Fibroblast of upper back skin (primary cell): ENCODE results near the gene SLC17A7.
"Not testable (repeated sequence)": the region's sequence is repeated elsewhere in the genome, so short reads cannot be mapped to it uniquely, and the experiment has no call there.

ENCODE experiments used
- DNase-seq: peaks from one replicate; pipeline ENCODE4 v3.0.0-alpha.2; 2013

Gene SLC17A7

DNA sequence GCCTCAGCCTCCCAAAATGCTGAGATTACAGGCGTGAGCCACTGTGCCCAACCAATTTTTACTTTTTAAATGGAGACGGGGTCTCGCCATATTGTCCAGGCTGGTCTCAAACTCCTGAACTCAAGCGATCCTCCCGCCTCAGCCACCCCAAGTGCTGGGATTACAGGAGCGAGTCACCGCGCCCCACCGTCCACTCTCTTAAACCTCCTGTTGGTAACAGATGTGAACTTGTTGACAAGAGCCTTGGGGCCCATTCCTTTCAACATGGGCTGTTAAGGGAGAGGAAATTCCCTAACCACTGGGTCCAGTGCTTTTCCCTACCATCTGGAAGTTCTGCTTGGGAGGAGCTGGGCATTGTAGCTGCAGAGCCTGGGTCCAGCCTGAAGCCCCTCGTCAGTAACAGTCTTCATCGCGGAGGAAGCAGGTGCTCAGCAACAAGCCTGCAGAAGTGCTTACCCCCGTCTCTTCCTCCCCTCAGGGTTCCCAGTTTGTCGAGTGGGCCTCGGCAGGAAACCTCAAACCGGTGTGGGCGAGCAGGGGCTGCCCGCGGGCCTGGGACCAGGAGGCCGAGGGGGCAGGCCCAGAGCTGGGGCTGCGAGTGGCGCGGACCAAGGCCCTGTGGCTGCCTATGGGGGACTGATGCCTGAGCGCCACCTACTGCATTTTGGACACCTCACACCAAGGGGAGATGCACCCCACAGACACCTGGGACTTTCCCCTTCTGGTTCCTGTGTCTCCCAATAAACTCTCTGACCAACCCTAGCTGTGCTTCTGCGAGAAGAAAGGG is 28.7 kb upstream of the SLC17A7 start:
- no peak for DNase-seq

DNA sequence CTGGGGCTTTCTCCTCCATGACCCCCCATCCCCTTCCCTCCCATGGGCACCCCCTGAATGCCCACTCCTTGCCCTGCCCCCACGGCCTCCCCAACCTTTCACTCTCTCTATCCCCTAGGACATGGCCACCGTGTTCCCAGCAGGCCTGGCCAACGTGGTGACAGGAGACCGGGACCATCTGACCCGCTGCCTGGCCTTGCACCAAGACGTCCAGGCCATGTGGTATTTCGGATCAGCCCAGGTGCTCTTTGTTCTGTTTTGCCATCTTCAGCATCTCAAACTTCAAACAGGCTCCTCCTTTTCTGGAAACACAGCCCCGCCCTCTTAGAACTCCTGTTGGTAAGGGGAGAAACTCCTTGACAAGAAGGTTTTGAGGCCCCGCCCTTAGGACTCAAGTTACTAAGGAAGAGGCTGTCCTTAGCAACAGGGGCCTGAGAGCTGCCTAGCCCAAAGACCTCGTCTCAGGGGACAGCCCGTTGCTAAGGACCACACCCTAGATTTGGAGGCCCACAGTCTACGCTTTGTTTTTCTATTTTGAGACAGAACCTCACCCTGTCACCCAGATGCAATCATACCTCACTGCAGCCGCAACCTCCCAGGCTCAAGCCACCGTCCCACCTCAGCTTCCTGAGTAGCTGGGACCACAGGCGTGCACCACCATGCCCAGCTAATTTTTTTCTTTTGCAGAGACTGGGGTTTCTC is 27.6 kb upstream of the SLC17A7 start:
- DNase-seq: peak; percentile 54

DNA sequence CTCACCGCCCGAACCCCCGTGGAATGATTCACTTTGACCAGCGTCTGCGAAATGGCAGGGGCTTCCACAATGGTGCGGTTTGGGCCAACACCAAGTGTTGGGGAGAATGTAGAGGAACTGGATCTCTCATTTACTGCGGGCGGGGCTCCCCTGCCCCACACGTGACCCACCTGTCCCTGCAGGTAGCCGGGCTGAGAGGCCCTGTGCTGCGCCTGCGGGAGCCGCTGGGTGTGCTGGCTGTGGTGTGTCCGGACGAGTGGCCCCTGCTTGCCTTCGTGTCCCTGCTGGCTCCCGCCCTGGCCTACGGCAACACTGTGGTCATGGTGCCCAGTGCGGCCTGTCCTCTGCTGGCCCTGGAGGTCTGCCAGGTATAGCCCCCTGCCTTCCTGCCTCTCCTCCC is 26.9 kb upstream of the SLC17A7 start:
- DNase-seq: no peak

DNA sequence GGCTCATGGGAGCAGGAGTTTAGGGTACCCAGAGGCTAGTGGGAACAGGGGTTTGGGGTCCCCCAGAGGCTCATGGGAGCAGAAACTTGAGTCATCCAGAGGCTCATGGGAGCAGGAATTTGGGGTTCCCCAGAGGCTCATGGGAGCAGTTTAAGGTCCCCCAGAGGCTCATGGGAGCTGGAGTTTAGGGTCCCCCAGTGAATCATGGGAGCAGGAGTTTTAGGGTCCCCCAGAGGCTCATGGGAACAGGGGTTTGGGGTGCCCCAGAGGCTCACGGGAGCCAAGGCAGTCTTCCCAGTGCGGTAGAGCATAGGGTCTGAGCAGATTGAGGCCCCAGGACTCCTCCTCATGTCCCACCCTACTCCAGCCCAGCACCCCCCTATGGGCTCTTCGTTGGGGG is 24.0 kb upstream of the SLC17A7 start:
- no peak for DNase-seq

DNA sequence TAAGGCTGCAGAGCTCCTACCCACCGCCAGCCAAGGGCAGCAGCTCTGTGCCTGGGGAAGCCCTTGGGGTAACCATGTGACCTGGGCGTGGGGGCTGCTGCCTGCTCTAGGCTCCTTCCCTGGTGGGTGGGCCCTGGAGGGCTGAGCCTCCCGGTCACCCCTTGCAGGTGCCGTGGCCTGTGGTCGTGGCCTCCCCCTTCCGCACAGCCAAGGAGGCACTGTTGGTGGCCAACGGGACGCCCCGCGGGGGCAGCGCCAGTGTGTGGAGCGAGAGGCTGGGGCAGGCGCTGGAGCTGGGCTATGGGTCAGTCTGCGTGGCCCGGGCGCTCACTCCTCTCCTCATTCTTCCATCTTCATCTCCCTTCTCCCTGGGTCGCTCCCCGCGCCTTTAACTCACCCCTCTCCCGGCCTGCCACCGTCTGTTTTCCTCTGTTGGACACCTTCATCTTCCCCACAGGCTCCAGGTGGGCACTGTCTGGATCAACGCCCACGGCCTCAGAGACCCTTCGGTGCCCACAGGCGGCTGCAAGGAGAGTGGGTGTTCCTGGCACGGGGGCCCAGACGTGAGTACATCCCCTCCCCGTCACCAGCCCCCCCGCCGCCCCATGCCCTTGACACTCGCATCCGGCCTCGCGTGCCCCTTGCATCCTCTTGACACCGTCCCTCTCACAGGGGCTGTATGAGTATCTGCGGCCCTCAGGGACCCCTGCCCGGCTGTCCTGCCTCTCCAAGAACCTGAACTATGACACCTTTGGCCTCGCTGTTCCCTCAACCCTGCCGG is 22.8 kb upstream of the SLC17A7 start:
- DNase-seq: no peak

DNA sequence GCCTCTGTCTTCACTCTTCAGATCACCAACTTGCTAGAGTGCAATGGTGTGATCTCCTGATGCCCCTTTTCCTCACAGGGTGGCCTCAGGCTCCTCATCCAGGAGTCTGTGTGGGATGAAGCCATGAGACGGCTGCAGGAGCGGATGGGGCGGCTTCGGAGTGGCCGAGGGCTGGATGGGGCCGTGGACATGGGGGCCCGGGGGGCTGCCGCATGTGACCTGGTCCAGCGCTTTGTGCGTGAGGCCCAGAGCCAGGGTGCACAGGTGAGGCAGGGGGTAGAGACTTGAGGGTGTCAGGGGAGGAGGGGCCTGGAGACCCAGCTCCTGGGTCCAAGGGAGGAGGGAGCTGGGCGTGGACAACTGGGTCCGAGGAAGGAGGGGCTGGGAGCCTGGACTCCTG is 21.2 kb upstream of the SLC17A7 start:
- no peak for DNase-seq

DNA sequence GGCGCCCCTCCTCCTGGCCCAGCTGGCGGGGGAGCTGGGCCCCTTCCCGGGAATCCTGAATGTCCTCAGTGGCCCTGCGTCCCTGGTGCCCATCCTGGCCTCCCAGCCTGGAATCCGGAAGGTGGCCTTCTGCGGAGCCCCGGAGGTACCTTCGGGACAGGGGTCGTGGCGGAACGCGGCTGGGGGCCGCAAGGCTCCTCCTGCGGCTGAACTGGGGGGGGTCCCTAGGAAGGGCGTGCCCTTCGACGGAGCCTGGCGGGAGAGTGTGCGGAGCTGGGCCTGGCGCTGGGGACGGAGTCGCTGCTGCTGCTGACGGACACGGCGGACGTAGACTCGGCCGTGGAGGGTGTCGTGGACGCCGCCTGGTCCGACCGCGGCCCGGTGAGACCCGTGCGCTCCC is 20.3 kb upstream of the SLC17A7 start:
- DNase-seq: no peak

DNA sequence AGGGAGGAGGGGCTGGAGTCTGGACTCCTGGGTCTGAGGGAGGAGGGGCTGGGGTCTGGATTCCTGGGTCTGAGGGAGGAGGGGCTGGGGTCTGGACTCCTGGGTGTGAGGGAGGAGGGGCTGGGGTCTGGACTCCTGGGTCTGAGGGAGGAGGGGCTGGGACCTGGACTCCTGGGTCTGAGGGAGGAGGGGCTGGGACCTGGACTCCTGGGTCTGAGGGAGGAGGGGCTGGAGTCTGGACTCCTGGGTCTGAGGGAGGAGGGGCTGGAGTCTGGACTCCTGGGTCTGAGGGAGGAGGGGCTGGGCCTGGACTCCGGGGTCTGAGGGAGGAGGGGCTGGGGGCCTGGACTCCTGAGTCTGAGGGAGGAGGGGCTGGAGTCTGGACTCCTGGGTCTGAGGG is 19.8 kb upstream of the SLC17A7 start:
- DNase-seq: not testable (repeated sequence)

DNA sequence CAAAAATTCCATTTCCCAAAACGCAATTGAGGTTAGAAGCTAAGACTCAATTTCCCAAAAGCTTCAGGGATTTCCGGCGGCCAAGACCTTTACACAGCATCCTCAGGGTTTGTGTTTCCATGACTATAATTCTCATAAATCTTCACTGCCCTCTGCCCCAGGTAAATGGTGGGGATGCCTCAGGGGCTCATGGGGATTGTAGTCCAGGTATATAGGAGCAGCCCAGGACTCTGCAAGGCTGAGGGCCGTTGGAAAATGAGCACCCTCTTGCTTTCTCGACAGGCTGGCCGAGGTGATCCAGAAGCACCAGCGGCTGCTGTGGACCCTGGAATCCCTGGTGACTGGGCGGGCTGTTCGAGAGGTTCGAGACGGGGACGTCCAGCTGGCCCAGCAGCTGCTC is 18.1 kb upstream of the SLC17A7 start:
- no peak for DNase-seq

DNA sequence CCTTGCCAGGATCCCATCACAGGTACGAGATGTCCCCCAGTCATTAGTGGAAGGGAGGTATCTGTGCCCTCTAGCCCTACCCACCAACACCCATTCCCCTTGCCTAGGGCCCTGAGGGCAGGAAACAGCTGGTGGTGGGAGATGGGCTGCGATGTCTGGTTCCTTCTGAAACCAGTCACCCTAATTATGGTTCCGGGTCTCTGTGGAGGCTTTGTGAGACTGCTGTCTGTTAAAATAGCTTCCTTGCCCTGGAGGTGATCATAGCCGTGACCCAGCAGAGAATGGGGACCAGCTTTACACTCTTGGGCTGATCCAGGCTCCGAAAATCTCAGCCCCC is 17.2 kb upstream of the SLC17A7 start:
- DNase-seq: no peak

DNA sequence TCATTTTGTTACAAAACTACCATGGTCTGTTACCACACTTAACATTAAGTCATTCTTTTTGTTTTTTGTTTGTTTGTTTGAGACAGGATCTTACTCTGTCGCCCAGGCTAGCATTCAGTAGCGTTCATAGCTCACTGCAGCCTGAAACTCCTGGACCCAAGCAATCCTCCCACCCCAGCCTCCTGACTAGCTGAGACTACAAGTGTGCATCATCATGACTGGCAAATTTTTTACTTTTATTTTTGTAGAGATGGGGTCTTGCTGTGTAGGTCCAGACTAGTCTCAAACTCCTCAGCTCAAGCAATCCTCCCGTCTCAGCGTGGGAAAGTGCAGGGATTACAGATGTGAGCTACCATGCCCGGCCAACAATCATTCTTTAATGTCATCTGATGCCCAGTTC is 15.0 kb upstream of the SLC17A7 start:
- no peak for DNase-seq

DNA sequence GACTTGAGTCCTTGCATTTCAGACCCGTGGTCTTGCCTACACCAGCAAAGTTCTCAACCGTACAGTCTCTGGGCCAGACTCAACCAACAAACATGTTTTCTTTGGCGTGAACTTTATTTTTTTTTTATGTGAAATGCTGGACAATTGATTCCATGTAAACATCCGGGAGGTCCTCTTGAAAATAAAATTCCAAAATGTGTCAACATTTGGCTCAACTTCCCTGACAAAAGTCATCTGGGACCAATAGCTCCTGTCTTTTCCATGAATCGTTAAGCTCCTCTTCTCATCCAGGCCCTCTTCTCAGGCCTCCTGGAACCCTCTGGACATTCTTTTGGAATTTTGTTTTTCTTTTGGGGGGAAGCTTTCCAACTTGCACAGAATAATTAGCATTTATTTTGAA is 14.4 kb upstream of the SLC17A7 start:
- no peak for DNase-seq

DNA sequence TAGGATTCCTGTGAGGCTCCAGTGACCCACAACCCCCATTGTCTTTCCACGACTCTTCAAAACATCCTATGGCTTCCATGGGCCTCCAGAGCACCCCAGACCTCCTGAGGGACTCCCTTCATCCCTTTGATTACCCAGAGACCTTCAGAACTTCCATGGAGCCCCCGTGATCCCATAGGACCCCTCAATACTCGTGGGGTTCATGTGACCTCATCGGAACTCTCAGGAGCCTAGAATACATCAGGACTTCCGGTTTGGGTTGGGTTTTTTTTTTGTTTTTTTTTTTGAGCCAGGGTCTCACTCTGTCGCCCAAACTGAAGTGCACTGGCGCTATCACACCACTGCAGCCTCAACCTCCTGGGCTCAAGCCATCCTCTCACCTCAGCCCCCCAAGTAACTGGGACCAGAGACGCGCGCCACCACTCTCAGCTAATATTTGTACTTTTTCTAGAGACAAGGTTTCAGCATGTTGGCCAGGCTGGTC is 12.5 kb upstream of the SLC17A7 start:
- DNase-seq: no peak

DNA sequence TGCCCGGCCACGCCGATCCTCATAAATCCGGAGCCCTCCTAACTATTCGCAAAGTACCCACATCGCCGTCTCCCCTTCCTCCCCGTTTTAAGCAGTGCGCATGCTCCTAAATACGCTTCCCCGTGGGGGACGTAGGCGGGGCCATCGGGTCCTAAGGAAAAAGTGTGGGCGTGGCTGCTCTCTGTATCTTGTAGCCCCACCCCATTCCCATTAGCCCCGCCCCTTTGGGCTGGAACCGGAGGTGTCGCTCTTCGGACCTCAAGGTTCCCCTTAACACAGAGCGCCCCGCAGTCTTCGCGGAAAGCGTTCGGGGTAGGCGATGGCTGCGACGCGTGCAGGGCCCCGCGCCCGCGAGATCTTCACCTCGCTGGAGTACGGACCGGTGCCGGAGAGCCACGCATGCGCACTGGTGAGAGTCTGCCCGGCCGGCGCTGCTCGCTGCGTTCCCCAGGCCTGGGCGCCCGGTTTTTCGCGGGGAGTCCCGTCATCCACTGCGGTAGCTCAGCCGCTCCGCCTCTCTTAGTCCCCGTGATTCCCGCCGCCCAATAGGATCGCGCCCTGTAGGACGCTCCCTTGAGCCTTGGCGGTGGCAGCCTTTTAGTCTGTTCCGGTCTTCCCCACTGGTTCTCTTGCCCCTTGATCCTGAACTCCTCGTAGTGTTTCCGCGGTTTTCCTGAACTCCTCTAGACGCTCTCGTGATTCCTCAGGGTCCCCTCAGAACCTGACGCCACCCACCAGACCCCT is 11.9 kb upstream of the SLC17A7 start, which contains the start of gene ALDH16A1:
Gene ALDH16A1, plus strand, starts transcription at position 213 of the 744 bp plus-strand sequence. Its CDS starts 107 bp downstream, at position 320.
- DNase-seq: peak; percentile 98

DNA sequence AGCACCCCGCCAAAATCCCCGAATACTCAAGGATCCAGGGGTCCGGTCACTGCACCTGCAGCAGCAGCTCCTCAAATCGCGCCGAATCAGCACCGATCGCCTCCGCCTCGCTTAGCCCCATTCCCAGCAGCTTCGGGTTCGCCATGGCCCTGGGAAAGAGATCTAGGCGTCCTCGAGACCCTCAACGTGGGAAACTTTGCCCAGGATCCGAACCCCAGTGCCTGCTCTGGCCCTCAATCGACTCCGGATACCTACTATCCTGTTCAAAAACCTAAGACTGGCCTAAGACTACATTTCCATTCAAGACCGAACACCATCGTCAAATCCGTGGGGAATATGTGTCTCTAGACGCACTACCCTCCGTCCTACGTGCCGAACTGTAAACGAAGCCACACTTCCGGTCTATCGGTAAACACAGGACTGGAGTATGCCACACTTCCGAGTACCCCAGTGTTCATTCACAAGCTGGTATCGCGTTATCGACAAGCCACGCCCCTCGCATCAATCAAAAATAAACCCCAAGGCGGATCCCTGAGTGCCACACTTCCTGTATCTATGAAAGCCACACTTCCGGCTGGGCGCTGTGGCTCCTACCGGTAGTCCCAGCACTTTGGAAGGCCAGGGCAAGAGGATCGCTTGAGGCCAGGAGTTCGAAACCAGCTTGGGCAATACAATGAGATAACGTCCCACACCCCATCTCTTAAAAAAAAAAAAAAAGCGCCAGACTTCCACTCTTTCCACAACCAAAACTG is 10.3 kb upstream of the SLC17A7 start, which contains the start of gene PIH1D1:
Gene PIH1D1, minus strand, starts transcription at position 385 of the 752 bp plus-strand sequence. Its CDS starts 240 bp downstream, at position 145.
- peak; percentile 100 for DNase-seq

DNA sequence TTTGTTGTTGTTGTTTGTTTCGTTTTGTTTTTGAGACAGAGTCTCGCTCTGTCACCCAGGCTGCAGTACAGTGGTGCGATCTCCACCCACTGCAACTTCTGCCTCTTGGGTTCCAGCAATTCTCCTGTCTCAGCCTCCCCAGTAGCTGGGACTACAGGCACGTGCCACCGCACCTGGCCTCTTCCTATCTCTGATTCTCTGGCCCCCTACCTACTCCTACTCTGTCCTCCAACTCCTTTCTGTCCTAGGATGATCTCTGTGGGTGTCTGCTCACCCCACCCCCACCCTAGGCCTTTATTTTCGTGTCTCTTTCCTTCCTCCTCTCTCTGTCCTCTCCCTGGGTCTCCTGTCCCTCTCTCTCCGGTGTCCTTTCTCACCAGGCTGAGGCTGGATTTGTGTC is 9.1 kb upstream of the SLC17A7 start:
- DNase-seq: no peak

DNA sequence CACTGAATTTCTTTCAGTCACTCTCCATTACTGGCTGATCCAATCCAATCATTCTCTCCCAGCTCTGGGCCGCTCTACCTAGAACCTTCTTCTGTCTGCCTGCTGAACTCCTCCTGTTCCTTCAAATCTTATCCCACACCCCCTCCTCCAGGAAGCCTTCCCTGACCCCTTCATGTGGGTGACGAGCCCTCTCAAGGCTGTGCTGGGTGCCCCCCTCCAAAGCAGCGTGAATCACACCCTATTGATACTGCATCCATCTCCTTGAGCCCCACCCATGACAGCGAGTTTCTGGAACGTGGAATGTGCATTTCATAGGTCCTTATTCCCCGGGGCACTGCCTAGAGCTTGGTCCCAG is 7.1 kb upstream of the SLC17A7 start:
- DNase-seq: no peak

DNA sequence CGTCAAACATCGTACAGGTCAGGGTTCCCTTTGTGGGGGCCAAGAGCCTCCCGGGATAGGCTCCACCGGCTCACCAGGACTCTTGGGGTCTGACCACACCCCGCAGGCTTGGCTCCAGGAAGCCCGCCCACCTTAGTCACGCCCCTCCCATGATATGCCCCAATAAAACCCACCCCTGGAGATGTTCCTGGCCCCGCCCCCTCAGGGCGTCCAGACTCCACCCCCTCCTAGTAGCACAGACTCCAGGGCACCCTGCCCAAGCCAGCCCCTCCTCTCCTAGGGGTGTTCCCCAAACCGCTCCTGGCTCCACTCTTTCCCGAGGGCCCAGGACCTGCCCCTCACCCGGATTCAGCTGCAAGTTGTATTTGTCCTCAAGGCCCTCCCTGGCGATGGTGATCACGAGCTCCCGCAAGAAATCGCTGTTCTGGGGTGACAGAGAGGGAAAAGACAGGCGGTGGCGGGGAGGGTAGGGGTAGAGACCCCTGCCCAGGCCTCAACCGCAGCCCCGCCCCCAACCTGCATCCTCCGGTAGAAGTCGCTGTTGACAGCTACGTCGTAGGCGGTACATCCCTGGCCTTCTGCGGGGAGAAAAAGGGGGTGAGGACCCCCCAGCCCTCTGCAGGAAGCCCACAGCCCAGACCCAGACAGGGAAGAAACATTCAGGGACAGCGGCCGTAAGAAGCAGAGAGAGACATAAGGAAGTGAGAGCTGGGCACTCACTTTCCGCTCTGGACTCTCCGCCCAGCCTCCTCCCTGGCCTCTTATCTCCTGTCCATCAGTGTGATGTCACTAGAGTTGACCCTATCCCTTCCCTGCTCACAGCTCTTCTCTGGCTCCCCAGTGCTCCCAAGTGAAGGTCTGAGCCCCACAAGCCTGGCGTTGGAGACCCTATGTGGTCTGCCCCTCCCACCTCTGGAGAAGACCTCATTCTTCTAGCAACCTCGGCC is 6.4 kb upstream of the SLC17A7 start:
- peak; percentile 28 for DNase-seq

DNA sequence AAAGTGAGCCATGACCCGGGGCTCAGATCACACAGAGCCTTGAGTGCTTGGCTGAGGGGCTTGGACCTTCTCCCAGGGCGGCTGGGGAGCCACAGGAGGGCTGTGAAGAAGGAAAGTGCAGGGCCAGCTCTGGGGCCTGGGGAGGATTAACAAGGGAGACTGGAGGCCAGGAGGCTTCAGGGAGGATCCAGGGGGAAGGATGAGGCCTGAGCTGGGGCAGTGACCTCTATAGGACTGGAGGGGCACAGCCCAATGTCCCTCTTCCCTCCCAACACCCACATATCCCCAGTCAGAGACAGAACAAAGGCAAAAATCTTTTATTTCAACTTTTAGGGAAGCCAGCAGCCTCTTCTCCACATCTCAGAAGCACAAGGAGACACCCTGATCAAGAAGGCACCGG is 4.7 kb upstream of the SLC17A7 start:
- no peak for DNase-seq

DNA sequence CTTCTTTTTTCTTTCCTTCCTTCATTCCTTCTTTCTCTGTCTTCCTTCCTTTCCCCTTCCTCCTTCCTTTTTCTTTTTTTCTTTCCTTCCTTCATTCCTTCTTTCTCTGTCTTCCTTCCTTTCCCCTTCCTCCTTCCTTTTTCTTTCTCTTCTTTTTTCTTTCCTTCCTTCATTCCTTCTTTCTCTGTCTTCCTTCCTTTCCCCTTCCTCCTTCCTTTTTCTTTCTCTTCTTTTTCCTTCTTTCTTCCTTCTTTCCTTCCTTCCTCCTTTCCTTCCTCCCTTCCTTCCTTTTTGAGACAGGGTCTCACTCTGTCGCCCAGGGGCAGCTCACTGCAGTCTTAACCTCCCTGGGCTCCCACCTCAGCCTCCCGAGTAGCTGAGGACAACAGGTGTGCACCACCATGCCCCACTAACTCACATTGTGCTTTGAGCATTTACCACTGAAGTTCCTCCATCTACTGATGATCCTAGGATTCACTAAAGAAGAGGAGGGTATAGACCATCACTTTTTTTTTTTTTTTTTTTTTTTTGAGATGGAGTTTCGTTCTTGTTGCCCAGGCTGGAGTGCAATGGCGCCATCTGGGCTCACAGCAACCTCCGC is 2.9 kb upstream of the SLC17A7 start:
- not testable (repeated sequence) for DNase-seq
